A673 (cell line): ENCODE data around the gene CPXM2. TPM values are rescaled to one million over a fixed set of nuclear protein-coding genes. Genes with fewer than 3 reads are reported as not detected.

Source experiments
- BruUV-seq: library from RNA; stranded (reverse); fragments of 400-500 nt; replicated peaks from 2 replicates; lab custom pipeline; 2021; lab: Mats Ljungman, UMichigan
- CTCF ChIA-PET: fragments of 300-600 bp; sonication (Branson Sonifier 250); formaldehyde crosslinking; loops from one replicate; lab custom pipeline; 2022; ENCODE audit warnings: antibody characterized with exemption; lab: Charles Lee
- POLR2A ChIA-PET: fragments of 300-600 bp; sonication (Branson Sonifier 250); formaldehyde crosslinking; loops from one replicate; lab custom pipeline; 2022; ENCODE audit warnings: antibody characterized with exemption; ENCODE audit not compliant: low non-redundant PET; lab: Charles Lee
- DNase-seq: peaks from one replicate; pipeline ENCODE4 v3.0.0-alpha.2; 2015; ENCODE audit warnings: low spot score
- H3K27ac ChIP-seq: fragments of 200-600 bp; sonication (generic); 2 replicates; pipeline ENCODE4 v1.5.1; 2016; ENCODE audit warnings: mixed run types, low read depth, mild to moderate bottlenecking, mixed read lengths, antibody characterized with exemption, low read length; ENCODE audit not compliant: poor library complexity, severe bottlenecking
- H3K27me3 ChIP-seq: fragments of 200-600 bp; sonication (generic); replicated peaks from 2 replicates; pipeline ENCODE4 v1.6.1; 2017; ENCODE audit warnings: mixed run types, low read depth, mild to moderate bottlenecking, mixed read lengths, antibody characterized with exemption, low read length; ENCODE audit not compliant: insufficient read depth, poor library complexity
- H3K36me3 ChIP-seq: fragments of 200-600 bp; sonication (generic); 2 replicates; pipeline ENCODE4 v1.6.1; 2016; ENCODE audit warnings: mixed run types, mild to moderate bottlenecking, mixed read lengths, antibody characterized with exemption, low read length; ENCODE audit not compliant: insufficient read depth, poor library complexity, severe bottlenecking
- H3K4me1 ChIP-seq: fragments of 200-600 bp; sonication (generic); 2 replicates; pipeline ENCODE4 v1.6.1; 2017; ENCODE audit warnings: mixed run types, mild to moderate bottlenecking, mixed read lengths, antibody characterized with exemption, low read length; ENCODE audit not compliant: insufficient read depth, poor library complexity, severe bottlenecking
- H3K4me3 ChIP-seq: fragments of 200-600 bp; sonication (generic); 2 replicates; pipeline ENCODE4 v1.5.1; 2016; ENCODE audit warnings: low read depth, mixed run types, mild to moderate bottlenecking, mixed read lengths, low read length; ENCODE audit not compliant: poor library complexity, severe bottlenecking
- H3K9me3 ChIP-seq: fragments of 200-600 bp; sonication (generic); 2 replicates; pipeline ENCODE4 v1.6.1; 2016; ENCODE audit warnings: mixed run types, low read depth, mild to moderate bottlenecking, mixed read lengths, antibody characterized with exemption, low read length; ENCODE audit not compliant: poor library complexity, severe bottlenecking
- CTCF ChIP-seq: fragments of 300-800, 200-600 bp; sonication (generic); conservative IDR thresholded peaks from 2 replicates; pipeline ENCODE4 v1.5.1; 2017; ENCODE audit warnings: low read depth, mild to moderate bottlenecking, antibody characterized with exemption, low read length, moderate library complexity, mixed read lengths
- EZH2 ChIP-seq: fragments of 200-600 bp; sonication (generic); IDR thresholded peaks from 2 replicates; pipeline ENCODE4 v1.6.1; 2017; ENCODE audit warnings: borderline replicate concordance, low read depth, mild to moderate bottlenecking, mixed read lengths, antibody characterized with exemption, low read length; ENCODE audit not compliant: poor library complexity, severe bottlenecking
- intact Hi-C: fragments of 100-400 bp; cut with micrococcal nuclease; formaldehyde crosslinking; loops from one replicate; pipeline ENCODE4 v1.10.0; 2022; ENCODE audit not compliant: unreplicated experiment
- total RNA-seq: library from RNA; stranded (reverse); gene quantifications from 2 replicates; pipeline ENCODE4 v1.2.3, GENCODE V29; 2021

Gene CPXM2
- total RNA-seq, 1 experiment from 2014 or later, result not detected

DNA sequence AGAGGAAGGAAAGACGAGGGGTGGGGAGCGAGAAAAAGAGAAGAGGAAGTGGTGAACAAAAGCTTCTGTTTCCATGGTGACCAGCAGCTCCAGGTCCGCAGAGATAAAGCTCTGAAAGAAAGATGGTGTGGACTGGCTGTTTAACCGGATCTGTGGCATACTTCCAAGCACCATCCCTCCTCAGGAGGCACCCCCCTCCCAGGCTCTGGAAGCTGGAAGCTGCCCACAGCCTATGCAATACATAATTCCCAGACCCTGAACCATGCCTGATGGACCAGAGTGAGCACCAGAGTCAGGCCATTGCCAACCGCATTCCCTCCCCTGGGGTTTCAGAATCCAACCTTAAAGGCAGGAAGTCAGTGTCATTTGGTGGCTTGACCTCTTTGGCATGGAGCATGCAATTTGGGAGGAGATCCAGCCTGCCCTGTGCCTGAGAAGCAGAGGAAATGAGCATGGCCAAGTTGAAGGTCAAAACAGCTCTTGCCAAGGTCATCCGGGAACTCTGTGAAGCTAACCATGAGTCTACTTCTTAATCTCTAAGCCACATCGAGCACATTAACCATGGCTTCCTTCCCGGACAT lies 22.2 kb upstream of the CPXM2 start:
- intact Hi-C loops, result no loop called here
- no TSS peak for BruUV-seq
- no peaks in the 10 kb centered on the region for H3K36me3 ChIP-seq
- H3K27ac ChIP-seq, result no peak overlapping the region
- no peak overlapping the region for H3K4me3 ChIP-seq
- H3K27me3 ChIP-seq, result peaks cover 68% of the 10 kb centered on the region
- CTCF ChIA-PET, result no interaction called here
- H3K4me1 ChIP-seq, result no peaks in the 10 kb centered on the region
- H3K9me3 ChIP-seq, result no peaks in the 10 kb centered on the region
- no peak for TF ChIP-seq CTCF
- no peak for TF ChIP-seq EZH2
- POLR2A ChIA-PET, result no interaction called here
- DNase-seq, result no peak

GRCh38 chr10:123912871-123913270 lies 21.3 kb upstream of the CPXM2 start:
- H3K27ac ChIP-seq, result no peak overlapping the region
- intact Hi-C loops, result no loop called here
- peaks cover 74% of the 10 kb centered on the region for H3K27me3 ChIP-seq
- no peak for DNase-seq
- H3K4me3 ChIP-seq, result no peak overlapping the region
- BruUV-seq, result no TSS peak
- no peaks in the 10 kb centered on the region for H3K4me1 ChIP-seq
- H3K9me3 ChIP-seq, result no peaks in the 10 kb centered on the region
- ChIA-PET CTCF (no interaction called here), POLR2A (no interaction called here)
- H3K36me3 ChIP-seq, result no peaks in the 10 kb centered on the region
- TF ChIP-seq EZH2 (no peak), CTCF (no peak)

- H3K36me3 ChIP-seq, result no peaks in the 10 kb centered on the region
- H3K27me3 ChIP-seq, result peaks cover 74% of the 10 kb centered on the region
- no peak for DNase-seq
- no peaks in the 10 kb centered on the region for H3K9me3 ChIP-seq
- no peaks in the 10 kb centered on the region for H3K4me1 ChIP-seq
- H3K27ac ChIP-seq, result no peak overlapping the region
- no TSS peak for BruUV-seq
- CTCF ChIA-PET, result no interaction called here
- POLR2A ChIA-PET, result no interaction called here
- H3K4me3 ChIP-seq, result no peak overlapping the region
- intact Hi-C loops, result no loop called here
- TF ChIP-seq EZH2, result no peak
- no peak for TF ChIP-seq CTCF
Observed at GRCh38 chr10:123912466-123912865, 20.9 kb upstream of the CPXM2 start.
